Middle frontal gyrus (tissue), 1 donor: ENCODE measurements around the gene UGT1A10.
"Not testable (repeated sequence)": the region's sequence is repeated elsewhere in the genome, so short reads cannot be mapped to it uniquely, and the experiment has no call there.

Experiments
- DNase-seq: peaks from one replicate; pipeline ENCODE4 v3.0.0-alpha.2; 2015; ENCODE audit warnings: low spot score; ENCODE audit errors: extremely low spot score

UGT1A10 gene

GRCh38 chr2:233636306-233636705 lies at the start of gene UGT1A10:
Gene UGT1A10 (plus strand): TSS chr2:233636448. CDS start chr2:233636523, 75 bp downstream.
- DNase-seq: not testable (repeated sequence)

GRCh38 chr2:233588400-233588799 lies 47.8 kb upstream of the UGT1A10 start:
- DNase-seq: no peak

- DNase-seq: not testable (repeated sequence)
These were observed 43.5 kb upstream of the UGT1A10 start for GRCh38 chr2:233592706-233593105.

- no peak for DNase-seq
These were observed 43.0 kb upstream of the UGT1A10 start for GRCh38 chr2:233593201-233593600.

GRCh38 chr2:233597522-233597921 lies 38.7 kb upstream of the UGT1A10 start:
- DNase-seq: no peak

GRCh38 chr2:233598952-233599351 lies 37.3 kb upstream of the UGT1A10 start:
- DNase-seq: no peak

GRCh38 chr2:233600386-233600785 lies 35.9 kb upstream of the UGT1A10 start:
- DNase-seq: no peak

GRCh38 chr2:233602076-233602475 lies 34.2 kb upstream of the UGT1A10 start:
- no peak for DNase-seq

GRCh38 chr2:233603520-233603919 lies 32.7 kb upstream of the UGT1A10 start:
- DNase-seq: no peak

GRCh38 chr2:233604826-233605225 lies 31.4 kb upstream of the UGT1A10 start:
- DNase-seq: no peak

- DNase-seq: no peak
These were observed 30.6 kb upstream of the UGT1A10 start for GRCh38 chr2:233605680-233606079.

GRCh38 chr2:233611284-233611683 lies 25.0 kb upstream of the UGT1A10 start:
- DNase-seq: no peak

GRCh38 chr2:233617476-233617875 lies 18.8 kb upstream of the UGT1A10 start, which contains the start of gene UGT1A8:
Gene UGT1A8 (plus strand): TSS chr2:233617633. CDS start chr2:233617708, 75 bp downstream.
- DNase-seq: not testable (repeated sequence)

- no peak for DNase-seq
These were observed 16.0 kb upstream of the UGT1A10 start for GRCh38 chr2:233620204-233620603.

GRCh38 chr2:233621863-233622262 lies 14.4 kb upstream of the UGT1A10 start:
- not testable (repeated sequence) for DNase-seq

GRCh38 chr2:233627331-233628025 lies 8.8 kb upstream of the UGT1A10 start:
- DNase-seq: no peak

- DNase-seq: no peak
These were observed 2.6 kb downstream of the UGT1A10 start for GRCh38 chr2:233638836-233639235.

- no peak for DNase-seq
These were observed 3.6 kb downstream of the UGT1A10 start for GRCh38 chr2:233639860-233640259.

- DNase-seq: no peak
These were observed 6.9 kb downstream of the UGT1A10 start for GRCh38 chr2:233643128-233643527.

- not testable (repeated sequence) for DNase-seq
These were observed 9.8 kb downstream of the UGT1A10 start for GRCh38 chr2:233646033-233646432.

GRCh38 chr2:233650981-233651380 lies 14.7 kb downstream of the UGT1A10 start:
- DNase-seq: no peak

GRCh38 chr2:233651430-233651829 lies 15.2 kb downstream of the UGT1A10 start:
- no peak for DNase-seq

GRCh38 chr2:233654501-233654900 lies 18.3 kb downstream of the UGT1A10 start:
- no peak for DNase-seq
